HG02970 (cell line): ENCODE results near the gene PLEKHH1.
"Not testable (repeated sequence)": the region's sequence is repeated elsewhere in the genome, so short reads cannot be mapped to it uniquely, and the experiment has no call there.

Experiments used
- ATAC-seq: cut with Tn5 transposase; IDR thresholded peaks from one replicate; pipeline ENCODE4 v1.9.1; 2021; ENCODE audit warnings: mild to moderate bottlenecking, moderate library complexity, moderate number of reproducible peaks; ENCODE audit not compliant: unreplicated experiment, low FRiP score

The PLEKHH1 gene

DNA sequence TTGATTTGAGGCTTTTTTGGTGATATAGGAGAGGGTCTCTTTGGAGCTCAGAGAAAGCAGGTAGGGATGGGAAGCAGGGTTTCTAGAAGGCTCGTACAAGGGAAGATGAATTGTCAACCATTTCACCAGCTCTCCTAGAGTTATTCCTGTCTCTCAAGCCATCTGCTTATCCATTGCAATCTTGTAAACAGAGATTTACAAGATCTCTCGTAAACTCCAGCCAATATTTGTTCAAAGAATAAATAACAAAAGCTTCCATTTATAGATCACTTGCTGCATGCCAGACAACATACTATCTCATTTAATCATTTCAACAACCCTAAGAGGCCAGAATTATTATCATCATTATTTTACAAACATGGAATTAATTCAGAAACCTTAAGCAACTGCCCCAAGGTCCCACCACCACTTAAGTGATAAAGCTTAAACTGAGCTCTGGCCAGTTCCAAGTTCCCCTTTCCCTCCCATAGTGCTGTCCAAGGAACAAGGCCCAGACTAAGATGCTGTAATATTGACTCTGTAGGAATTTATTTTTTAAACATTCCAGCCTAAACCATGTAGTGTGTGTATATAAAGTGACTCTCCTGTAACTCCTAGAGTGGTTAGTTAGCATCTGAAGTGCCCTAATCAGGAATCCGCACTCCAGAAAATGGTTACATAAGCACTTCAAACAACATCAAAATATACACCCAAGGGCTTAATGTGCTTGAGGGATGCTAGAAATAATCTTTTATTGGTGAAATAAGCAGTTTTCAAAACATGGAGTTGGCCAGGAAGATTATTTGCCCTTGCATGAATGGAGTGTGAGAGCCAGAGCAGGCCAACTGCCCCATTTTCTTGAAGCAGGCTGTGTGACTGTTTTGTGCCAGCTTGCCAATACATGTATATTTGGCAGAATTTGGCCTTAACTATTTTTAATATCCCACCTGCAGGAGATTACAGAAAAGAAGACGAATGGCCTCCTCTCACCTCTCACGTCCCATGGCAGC is 2.8 kb upstream of the PLEKHH1 start:
- no peak for ATAC-seq

DNA sequence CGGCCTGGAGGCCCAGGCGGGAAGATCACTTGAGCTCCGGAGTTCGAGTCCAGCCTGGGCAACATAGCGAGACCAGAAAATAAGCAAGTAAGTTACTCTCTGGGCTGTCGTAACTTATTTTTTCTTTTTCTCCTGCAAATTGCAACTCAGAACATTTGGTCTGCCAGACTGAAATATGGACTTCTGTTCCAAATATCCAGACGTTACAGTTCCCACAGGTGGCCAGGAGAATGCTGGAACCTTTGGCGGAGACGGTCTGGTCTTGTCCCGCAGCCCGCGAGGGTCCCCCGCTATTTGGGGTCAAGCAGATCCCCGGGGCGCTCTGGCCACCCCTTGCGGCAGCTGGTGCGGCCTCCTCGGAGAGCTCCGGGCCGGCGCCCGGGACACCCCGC is 488 bp upstream of the PLEKHH1 start:
- ATAC-seq: no peak

DNA sequence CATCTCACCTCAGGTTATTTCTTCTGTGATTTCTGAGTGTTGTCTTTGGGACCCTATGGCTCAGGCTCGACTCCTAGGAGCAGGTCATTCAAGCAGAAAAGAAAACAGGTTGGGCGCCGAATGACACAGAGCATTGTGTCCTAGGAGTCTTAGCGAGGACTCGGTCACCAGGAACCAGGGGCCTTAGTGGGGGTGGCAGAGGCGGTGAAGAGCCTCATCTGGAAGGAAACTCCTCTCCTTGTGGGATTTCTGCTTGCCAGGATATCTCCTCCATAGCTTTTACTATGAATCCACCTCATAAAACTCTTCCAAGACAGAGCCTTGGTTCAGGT is 630 bp downstream of the PLEKHH1 start:
- no peak for ATAC-seq

DNA sequence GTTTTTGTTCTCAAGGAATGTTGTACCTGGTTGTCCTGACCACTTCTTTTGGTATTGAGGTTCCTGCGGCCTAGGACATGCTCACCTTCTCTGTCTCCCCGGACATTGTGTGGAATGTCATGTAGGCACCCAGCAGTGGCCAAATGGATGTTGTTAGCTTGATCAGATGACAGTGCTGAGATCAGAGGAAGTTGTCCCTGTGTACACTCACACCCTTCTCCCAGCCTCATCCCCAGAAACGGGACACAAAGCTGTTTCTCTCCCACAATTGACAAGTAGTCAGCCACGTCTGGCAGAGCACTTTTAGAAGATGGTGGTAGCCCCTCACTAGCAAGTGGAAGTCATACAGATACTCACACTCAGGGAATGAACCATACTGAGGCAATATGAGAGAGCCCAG is 3.0 kb downstream of the PLEKHH1 start:
- ATAC-seq: no peak

DNA sequence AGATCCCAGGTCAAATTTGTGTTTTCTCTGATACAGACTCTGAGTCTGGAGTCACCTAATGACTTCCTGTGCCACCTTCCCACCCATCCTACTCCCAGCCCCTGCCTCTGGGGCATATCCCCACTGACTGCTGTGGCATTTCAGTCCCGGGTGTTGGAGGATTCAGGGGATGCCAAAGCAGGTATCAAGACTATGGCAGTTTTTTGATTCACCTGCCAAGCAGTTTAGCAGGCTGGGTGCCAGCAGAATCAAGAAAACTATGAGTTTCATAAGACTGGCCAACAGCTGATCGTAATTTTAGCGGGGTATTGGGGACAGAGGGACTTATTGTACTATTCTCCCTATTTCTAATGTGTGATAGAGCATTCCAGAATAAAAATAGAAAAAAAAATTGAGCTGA is 4.6 kb downstream of the PLEKHH1 start:
- ATAC-seq: no peak

DNA sequence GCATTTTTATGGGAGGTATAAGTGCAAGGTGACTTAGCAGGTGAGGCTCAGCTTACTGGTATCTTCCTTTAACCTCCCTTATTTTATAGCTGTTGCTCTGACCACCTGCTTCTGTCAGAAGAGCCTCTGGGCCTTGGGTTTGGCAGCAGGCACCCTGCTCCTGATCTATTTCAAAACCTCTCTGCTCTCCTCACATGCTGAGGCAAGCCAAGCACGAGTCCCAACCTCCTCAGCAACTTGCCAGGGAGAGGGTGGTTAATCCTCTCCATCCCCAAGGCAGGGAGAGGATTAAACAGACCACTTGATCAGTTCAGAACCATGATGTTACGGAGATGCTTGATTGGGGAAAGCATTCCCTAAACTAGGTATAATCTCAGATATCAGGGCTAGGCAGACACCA is 5.4 kb downstream of the PLEKHH1 start:
- ATAC-seq: no peak

DNA sequence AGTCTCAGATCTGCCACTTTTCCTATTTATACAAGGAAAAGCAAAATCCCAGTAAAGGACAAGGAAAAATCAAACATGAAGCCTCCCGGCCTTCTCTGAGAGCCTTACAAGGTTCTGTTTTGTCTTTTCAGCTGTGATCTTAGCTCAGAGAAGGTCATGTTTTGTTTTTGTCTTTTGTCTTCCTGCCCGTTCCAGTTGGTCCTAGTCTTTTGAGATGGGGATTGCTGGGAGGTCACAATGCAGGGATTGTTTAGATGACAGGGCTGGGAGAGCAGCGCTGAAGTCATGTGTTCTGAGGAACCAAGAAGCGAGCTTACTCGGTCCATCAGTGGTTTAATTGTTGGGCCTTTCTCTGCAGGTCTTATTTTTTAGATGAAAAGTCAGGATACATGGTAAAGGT is 6.0 kb downstream of the PLEKHH1 start:
- ATAC-seq: no peak

DNA sequence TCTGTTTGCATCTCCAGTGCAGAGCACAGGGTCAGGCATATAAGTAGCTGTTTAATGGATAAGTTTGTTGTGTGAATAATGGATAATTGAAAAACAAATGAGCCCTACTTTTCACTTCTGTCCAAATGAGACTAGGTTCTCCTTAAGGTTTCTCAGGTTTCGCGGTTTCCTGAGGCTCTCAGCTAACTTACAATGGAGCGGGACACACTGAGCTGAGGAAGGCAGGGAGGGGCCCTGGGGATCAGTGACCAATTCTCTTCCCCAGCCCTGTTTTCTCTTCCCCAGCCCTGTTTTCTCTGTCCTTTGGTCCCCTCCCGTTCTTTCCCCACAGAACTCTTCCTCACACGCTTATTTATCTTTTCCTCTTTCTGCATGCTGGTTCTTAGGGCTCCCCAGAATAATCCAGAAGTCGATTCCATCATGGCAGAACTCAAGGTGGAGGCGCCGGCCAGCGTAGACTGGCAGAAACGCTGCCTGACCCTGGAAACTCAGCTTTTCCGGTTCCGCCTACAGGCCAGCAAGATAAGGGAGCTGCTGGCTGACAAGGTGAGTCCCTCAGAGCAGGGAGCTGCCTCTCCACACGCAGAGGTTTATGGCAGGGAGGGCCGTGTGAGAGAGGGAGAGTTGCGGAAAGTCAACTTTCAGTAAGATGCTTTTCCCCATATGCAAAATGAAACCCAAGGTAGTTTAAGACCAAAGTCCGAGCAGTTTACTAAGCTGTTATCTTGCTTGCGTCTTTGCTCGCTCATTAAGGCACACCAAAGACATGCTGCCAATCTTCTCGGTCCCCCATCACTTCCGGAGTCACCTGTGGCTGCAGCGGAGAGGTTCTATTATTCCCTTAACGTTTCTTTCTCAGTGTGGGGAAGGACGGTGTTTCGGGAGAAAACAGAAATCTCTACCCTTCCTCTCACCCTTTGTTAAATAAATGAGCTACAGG is 8.6 kb downstream of the PLEKHH1 start:
- ATAC-seq: no peak

DNA sequence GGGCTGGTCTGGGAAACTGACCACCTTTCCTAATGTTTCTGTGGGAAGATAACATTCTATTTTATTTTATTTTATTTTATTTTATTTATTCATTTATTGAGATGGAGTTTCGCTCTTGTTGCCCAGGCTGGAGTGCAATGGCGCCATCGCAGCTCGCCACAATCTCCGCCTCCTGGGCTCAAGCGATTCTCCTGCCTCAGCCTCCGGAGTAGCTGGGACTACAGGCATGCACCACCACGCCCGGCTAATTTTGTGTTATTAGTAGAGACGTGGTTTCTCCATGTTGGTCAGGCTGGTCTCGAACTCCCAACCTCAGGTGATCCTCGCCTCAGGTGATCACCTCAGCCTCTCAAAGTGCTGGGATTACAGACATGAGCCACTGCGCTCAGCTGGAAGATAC is 9.5 kb downstream of the PLEKHH1 start:
- not testable (repeated sequence) for ATAC-seq

DNA sequence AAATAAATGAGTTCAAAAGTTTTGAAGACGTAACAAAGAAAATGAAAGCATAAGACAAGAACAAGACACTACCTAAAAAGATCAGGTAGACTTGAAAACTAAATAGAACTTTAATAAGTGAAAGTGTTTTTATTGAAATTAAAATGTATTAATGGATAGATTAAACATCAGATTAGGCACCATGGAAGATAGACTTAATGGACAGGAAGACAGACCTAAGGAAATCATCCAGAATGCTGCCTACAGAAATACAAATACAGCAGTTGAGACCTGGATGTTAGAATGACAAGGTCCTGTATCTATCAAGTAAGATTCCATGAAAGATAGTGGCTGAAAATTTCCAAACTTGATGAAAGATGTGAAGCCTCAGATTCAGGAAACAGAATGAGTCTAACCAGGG is 11.5 kb downstream of the PLEKHH1 start:
- ATAC-seq: no peak

DNA sequence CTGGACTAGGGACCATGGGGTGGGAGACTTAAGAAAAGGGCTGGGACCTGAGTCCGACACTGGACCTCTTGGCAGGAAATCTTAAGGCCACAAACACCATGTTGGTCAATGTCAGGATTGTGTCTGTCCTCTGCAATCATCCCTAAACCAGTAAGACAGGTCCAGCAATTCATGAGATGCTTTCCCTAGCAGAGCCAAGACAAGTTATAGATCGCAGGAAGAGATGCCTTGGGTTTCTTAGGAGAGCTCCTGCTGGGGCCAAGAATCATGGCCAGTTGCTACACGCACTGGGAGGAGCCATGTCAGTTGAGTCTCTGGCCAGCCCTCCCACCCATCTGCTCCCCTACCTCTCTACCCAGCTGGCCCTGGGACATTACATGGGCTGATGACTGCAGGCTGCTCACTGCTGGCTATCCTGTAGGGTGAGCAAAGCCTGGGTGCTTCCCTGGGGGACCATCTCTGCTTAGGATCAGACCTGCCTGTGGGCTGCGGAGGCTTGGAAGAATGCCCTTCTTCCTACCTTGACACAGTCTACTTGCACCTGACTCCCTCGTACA is 14.2 kb downstream of the PLEKHH1 start:
- no peak for ATAC-seq

DNA sequence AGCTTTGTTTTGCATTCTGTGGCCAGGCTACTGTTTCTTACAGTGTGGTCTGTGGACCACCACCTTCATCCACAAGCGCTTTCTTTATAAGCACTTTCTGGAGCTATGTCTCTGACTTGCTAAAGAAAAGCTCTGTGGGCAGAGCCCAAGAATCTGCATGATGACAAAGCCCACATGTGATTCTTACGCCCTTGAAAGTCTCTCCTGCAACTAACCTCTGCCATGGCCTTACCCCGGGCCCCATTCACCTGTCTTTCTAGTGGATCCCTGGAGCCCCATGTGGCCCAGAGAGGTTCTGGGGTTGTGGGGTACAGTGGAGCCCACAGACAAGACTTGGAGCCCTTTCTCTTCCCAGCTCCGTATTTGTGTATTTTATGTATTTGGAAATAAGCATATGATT is 16.6 kb downstream of the PLEKHH1 start:
- no peak for ATAC-seq

DNA sequence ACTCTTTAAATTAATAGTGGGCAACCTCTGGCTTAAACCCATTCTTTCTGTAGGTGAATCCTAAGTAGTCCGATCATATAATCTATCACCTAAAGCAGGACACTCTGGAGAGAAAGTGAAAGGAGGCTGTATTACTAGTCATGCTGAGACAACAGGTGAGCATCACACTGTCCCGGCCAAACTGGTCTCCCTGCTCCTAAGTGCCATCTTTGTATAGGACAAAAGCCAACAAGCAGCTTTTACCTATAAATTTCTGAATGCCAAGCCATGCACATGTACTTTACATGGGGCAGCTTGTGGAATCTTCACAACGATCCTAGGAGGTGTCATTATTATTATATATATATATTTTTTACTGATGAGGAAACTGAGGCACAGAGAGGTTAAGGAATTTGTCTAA is 18.0 kb downstream of the PLEKHH1 start:
- no peak for ATAC-seq

DNA sequence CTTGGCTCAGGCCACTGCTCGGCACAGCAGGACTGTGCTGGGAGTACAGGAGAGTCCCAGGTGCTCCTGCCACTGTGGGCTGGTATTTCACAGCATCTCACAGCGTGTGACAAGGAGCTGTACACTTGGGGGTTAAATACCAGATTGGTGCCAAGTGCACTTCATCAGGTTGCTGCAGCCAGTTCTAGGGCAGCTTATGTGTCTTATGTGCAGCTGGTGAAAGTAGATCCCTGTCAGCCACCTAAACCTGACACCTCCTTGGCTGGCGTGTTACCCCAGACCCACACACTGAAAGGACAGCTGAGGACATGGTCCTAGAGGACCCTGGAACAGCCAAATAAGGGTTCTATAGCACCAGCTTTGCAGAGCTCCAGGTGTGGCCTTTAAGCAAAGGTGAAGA is 18.9 kb downstream of the PLEKHH1 start:
- ATAC-seq: no peak

DNA sequence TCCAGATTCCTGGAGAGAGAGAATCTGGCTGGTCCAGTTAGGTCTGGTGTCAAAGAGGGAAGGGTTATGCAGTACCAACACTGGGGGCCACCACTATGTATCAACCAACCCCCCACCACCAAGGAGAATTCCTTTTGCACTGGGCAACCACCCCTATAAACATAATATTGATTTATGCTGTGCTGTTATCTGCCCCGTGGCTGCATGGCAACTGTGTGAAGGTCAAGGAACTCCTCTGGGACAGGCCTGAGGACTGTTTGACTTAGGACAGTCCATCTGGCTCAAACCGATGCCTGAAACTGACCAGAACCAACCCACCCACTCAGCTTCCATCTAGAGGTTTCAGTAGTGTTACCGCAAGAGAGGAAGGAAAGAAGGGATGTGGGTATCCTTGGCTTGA is 20.5 kb downstream of the PLEKHH1 start:
- no peak for ATAC-seq

DNA sequence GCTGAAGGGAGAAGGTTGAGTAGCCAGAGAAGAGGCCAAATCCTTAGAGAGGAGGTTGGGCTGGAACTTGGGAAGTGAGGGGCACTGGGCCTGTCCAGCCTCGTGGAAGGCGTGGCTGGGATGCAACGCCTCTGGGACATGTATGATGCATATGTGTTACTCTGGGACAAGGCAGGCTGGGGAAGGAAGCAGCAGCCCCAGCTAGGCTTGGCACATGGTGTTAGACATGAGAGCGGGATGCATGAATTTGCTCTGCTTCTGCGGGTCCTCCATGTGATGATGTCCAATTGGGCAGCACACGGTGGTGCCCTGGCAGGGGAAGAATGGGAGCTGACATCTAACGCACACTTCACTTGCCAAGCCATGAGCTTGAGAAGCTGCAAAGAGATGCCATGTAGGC is 21.3 kb downstream of the PLEKHH1 start:
- no peak for ATAC-seq

DNA sequence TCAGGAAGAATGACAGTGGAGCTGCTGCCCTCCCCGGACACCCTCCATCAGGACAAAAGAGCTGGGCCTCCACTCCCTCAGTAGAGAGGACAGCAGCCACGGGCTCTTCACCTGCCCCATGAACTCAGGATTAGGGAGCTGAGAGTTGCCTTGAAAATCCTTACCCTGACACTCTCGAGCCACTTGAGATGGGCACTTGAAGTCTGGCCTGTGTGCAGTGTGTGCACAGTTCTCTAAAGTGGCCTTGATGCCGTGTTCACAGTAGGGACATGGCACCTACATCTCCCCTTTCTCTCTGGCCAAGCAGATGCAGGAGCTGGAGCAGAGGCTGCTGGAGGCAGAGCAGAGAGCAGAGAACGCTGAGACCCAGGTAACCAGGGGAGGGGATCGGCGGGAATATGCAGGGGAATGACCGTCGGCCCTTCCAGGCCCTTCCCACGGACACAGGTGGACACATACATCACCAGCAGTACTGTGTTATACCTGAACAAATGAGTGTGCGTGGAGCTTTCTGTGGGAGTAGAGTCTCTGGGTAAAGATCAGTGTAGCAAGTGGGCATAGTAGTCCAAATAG is 22.5 kb downstream of the PLEKHH1 start:
- ATAC-seq: no peak

DNA sequence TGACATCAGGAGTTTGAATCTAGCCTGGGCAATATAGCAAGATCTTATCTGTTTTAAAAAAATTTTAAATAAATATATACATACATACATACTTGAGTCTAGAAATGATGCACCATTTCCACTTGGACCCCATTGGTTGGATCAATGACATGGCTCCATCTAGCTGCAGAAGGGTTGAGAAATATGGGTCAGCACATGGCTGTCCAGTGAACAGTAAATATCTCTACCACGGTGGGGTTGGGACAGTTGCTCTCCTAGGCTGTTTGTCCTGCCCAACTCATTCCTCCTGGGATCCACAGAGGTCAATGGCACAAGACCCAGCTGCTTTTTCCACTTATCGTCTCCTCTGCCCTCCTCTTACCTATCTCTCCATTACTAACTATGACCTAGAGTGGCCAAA is 23.6 kb downstream of the PLEKHH1 start:
- no peak for ATAC-seq

DNA sequence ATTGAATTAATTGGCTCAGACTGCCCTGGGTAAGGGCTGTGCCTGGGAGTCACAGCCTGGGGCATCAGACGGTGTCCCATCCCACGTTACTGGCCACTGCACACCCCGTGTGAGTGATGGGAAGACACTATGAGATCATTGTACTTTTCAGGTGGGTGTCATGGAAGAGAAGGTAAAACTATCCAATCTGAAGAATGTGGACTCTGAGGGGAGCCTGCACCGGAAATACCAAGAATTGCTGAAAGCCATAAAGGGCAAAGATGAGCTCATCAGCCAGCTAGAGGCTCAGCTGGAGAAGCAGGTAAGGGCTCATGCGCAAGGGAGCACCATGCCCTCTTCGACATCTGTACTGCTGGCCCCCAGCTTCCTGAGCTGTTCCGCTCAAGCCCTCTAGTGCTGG is 24.0 kb downstream of the PLEKHH1 start:
- no peak for ATAC-seq

DNA sequence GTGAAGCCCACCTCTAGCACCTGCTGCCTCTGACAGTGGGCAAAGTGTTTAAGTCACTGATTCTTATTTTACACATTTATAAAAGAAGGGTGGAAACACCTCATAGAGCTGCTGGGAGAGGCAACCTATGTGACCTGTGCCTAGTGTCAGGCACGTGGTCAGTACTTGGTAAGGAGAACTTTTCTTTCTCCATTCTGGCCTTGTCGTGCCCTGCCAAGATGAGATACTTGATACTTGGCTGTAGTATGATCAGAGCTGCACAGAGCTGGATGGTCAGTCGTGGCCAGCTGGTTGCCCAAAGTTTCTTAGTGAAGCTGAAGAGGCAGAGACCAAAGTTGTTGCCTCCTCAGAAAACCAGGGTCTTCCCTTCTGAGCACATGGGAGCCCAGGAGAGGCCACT is 24.6 kb downstream of the PLEKHH1 start:
- ATAC-seq: no peak

DNA sequence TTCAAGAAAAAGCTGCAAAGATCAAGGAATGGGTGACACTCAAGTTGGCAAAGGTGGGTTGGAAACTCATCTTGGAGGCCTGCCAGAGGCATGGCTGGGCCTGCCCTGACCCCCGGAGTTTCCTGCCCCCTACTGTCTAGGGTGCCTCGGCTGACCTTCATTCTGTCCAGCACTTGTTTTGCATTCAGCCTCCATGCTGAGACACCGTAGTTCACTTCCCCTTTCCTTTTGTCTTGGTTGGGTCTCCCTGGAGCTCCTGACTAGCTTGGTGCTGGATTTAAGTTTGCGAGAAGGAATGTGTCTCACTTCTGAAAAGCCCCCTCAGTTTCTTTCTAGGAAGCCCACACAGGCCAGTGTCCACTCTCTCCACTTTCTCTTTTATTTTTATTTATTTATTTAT is 26.5 kb downstream of the PLEKHH1 start:
- no peak for ATAC-seq
